OCI-LY1 (cell line): ENCODE data around the gene DMRTA1.

Experiments
- H2AFZ ChIP-seq: fragments of 200-600 bp; sonication (generic), shearing (Covaris generic); 2 replicates; pipeline ENCODE4 v1.6.0; 2014; ENCODE audit warnings: antibody characterized with exemption, mild to moderate bottlenecking, low read length
- H3F3A ChIP-seq: fragments of 200-600 bp; sonication (generic), shearing (Covaris generic); 2 replicates; pipeline ENCODE4 v1.6.0; 2014; ENCODE audit warnings: mild to moderate bottlenecking, antibody characterized with exemption, low read length, moderate library complexity; ENCODE audit not compliant: insufficient read depth
- H3K27ac ChIP-seq: fragments of 200-600 bp; sonication (generic); 2 replicates; pipeline ENCODE4 v1.5.1; 2014; ENCODE audit warnings: low read length, mixed run types, mild to moderate bottlenecking, low read depth; ENCODE audit not compliant: poor library complexity, severe bottlenecking
- H3K27me3 ChIP-seq: fragments of 200-600 bp; sonication (generic); 2 replicates; pipeline ENCODE4 v1.6.0; 2014; ENCODE audit warnings: antibody characterized with exemption, mild to moderate bottlenecking, low read length, moderate library complexity; ENCODE audit not compliant: insufficient read depth
- H3K36me3 ChIP-seq: fragments of 200-600 bp; sonication (generic); 2 replicates; pipeline ENCODE4 v1.6.1; 2014; ENCODE audit warnings: mild to moderate bottlenecking, antibody characterized with exemption, low read length, moderate library complexity, mixed read lengths; ENCODE audit not compliant: insufficient read depth
- H3K4me1 ChIP-seq: fragments of 200-600 bp; sonication (generic); 2 replicates; pipeline ENCODE4 v1.5.1; 2014; ENCODE audit warnings: mild to moderate bottlenecking, low read length, moderate library complexity; ENCODE audit not compliant: insufficient read depth, severe bottlenecking
- H3K4me2 ChIP-seq: fragments of 200-600 bp; sonication (generic), shearing (Covaris generic); 2 replicates; pipeline ENCODE4 v1.6.1; 2014; ENCODE audit warnings: low read length
- H3K4me3 ChIP-seq: fragments of 200-600 bp; sonication (generic); 2 replicates; pipeline ENCODE4 v1.5.1; 2014; ENCODE audit warnings: low read length, low read depth, mild to moderate bottlenecking, mixed read lengths; ENCODE audit not compliant: poor library complexity, severe bottlenecking
- H3K79me2 ChIP-seq: fragments of 200-600 bp; shearing (Covaris generic); 2 replicates; pipeline ENCODE4 v1.6.1; 2016; ENCODE audit warnings: mixed run types, low read length, mixed read lengths; ENCODE audit not compliant: insufficient read depth
- H3K9ac ChIP-seq: fragments of 200-600 bp; sonication (generic), shearing (Covaris generic); 2 replicates; pipeline ENCODE4 v1.6.1; 2014; ENCODE audit warnings: mild to moderate bottlenecking, low read length, mixed read lengths
- H3K9me2 ChIP-seq: fragments of 200-600 bp; sonication (generic), shearing (Covaris generic); 2 replicates; pipeline ENCODE4 v1.6.1; 2014; ENCODE audit warnings: low read depth, mild to moderate bottlenecking, low read length, mixed read lengths
- H3K9me3 ChIP-seq: fragments of 200-600 bp; shearing (Covaris generic); 2 replicates; pipeline ENCODE4 v1.6.1; 2014; ENCODE audit warnings: low read length, mixed read lengths
- H4K20me1 ChIP-seq: fragments of 200-600 bp; sonication (generic), shearing (Covaris generic); 2 replicates; pipeline ENCODE4 v1.6.0; 2016; ENCODE audit warnings: mild to moderate bottlenecking, low read length; ENCODE audit not compliant: insufficient read depth
- CTCF ChIP-seq: fragments of 200-600 bp; sonication (generic), shearing (Covaris generic); IDR thresholded peaks from 2 replicates; pipeline ENCODE4 v1.5.1; 2017; ENCODE audit warnings: mild to moderate bottlenecking, antibody characterized with exemption, low read length, moderate library complexity, mixed read lengths
- EZH2 ChIP-seq: fragments of 200-600 bp; sonication (generic), shearing (Covaris generic); IDR thresholded peaks from 2 replicates; pipeline ENCODE4 v1.8.0; 2017; ENCODE audit warnings: borderline replicate concordance, mixed run types, mild to moderate bottlenecking, antibody characterized with exemption, low read length, moderate library complexity, mixed read lengths

Gene DMRTA1

GRCh38 chr9:22440841-22441240 lies 5.8 kb upstream of the DMRTA1 start:
- Histone ChIP-seq H3K4me2 (no peak overlapping the region), H3K36me3 (no peaks in the 10 kb centered on the region), H3K9me3 (no peaks in the 10 kb centered on the region), H3K4me3 (no peak overlapping the region), H3F3A (no peaks in the 10 kb centered on the region), H3K27me3 (no peaks in the 10 kb centered on the region), H3K79me2 (no peaks in the 10 kb centered on the region), H2AFZ (no peak overlapping the region), H3K9me2 (no peaks in the 10 kb centered on the region), H3K4me1 (no peaks in the 10 kb centered on the region), H3K27ac (no peak overlapping the region), H3K9ac (no peak overlapping the region), H4K20me1 (no peaks in the 10 kb centered on the region)
- TF ChIP-seq EZH2 = no peak
- no peak for TF ChIP-seq CTCF

GRCh38 chr9:22446950-22447617 lies 460 bp downstream of the DMRTA1 start:
- no peaks in the 10 kb centered on the region for H4K20me1 ChIP-seq
- H3K4me3 ChIP-seq = no peak overlapping the region
- no peaks in the 10 kb centered on the region for H3K36me3 ChIP-seq
- no peak overlapping the region for H3K9ac ChIP-seq
- H3K79me2 ChIP-seq = no peaks in the 10 kb centered on the region
- no peaks in the 10 kb centered on the region for H3K9me3 ChIP-seq
- no peak overlapping the region for H2AFZ ChIP-seq
- H3K4me2 ChIP-seq = no peak overlapping the region
- H3K27ac ChIP-seq = no peak overlapping the region
- no peaks in the 10 kb centered on the region for H3K9me2 ChIP-seq
- H3K27me3 ChIP-seq = no peaks in the 10 kb centered on the region
- H3F3A ChIP-seq = no peaks in the 10 kb centered on the region
- TF ChIP-seq CTCF = no peak
- no peak for TF ChIP-seq EZH2
- H3K4me1 ChIP-seq = no peaks in the 10 kb centered on the region

- Histone ChIP-seq H3K27ac (no peak overlapping the region), H3K4me2 (no peak overlapping the region), H3K4me3 (no peak overlapping the region), H3K27me3 (no peaks in the 10 kb centered on the region), H3K9ac (no peak overlapping the region), H2AFZ (no peak overlapping the region), H3K36me3 (no peaks in the 10 kb centered on the region), H4K20me1 (no peaks in the 10 kb centered on the region), H3K9me2 (no peaks in the 10 kb centered on the region), H3K4me1 (no peaks in the 10 kb centered on the region), H3K79me2 (no peaks in the 10 kb centered on the region), H3K9me3 (no peaks in the 10 kb centered on the region), H3F3A (no peaks in the 10 kb centered on the region)
- TF ChIP-seq CTCF = no peak
- TF ChIP-seq EZH2 = no peak
Measured at GRCh38 chr9:22447618-22448305, 1.1 kb downstream of the DMRTA1 start.
